Measurements from ENCODE around the gene SND1.

SND1 gene

DNA sequence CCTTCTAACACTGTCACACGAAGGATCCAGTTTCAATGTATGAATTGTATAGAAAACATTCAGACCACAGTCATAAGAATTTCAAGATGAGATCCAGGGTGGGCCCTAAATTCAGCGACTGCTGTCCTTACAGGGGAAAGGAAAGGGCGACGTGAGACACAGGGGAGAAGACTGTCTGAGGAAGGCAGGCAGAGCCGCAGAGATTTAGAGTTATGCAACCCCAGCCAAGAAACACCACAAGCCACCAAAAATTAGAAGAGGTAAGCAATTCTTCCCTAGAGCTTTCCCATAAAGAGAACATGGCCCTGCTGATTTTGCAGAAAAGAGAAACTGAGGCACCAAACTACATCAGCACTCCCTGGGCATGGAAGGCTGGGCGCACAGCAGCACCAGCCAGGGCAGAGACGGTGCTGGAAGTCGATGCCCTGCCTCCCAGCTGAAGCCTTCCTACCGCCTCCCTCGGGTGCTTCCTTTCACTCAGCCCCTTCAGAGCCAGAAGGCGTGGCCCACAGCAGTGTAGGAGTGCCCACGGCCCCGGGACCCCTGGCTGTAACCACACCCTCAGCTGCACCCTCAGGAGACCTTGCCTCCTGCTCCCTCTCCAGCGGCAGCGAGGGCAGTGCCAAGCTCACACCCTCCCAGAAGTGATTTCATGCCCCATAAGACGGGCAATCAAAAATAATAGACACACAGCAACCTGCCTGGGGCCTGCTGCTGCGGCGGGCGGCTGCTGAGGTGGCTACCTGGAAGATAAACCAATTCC is 460.2 kb downstream of the SND1 start:
- Histone ChIP-seq H3K9ac (ENCODE audit: low read length) (no peak overlapping the region), H3K4me3 (ENCODE audit: low read length) (no peak overlapping the region), H3K9me3 (ENCODE audit: control insufficient read depth, low read length) (no peaks in the 10 kb centered on the region), H3K27me3 (ENCODE audit: control insufficient read depth, insufficient read depth, low read length) (peaks cover 10% of the 10 kb centered on the region), H3K36me3 (ENCODE audit: control insufficient read depth, insufficient read depth, low read length) (no peaks in the 10 kb centered on the region), H3K4me1 (ENCODE audit: control insufficient read depth, insufficient read depth, low read length) (no peaks in the 10 kb centered on the region)

DNA sequence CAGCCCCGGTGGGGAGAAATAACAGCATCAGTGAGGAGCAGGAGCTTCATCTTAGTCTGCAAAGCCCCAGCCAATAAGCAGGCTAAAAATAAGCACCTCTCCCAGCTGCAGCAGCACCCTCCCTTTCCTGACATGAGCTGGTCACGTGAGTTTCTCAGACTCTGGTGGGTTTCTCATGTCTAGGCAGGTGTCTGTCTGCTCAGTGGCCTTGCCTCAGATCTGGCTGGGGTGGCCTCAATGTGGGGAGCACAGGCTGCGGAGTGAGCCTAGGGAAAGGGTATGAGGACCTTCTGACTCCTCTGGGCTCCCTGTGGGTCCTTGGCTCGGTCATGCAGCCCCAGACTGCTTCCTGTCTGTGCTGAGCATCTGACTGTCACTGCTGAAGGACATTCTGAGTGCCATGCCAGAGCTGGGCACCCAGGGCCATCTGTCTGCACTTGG is 460.8 kb downstream of the SND1 start:
- no peaks in the 10 kb centered on the region for H3K36me3 ChIP-seq (ENCODE audit: control insufficient read depth, insufficient read depth, low read length)
- no peak overlapping the region for H3K9ac ChIP-seq (ENCODE audit: low read length)
- peaks cover 10% of the 10 kb centered on the region for H3K27me3 ChIP-seq (ENCODE audit: control insufficient read depth, insufficient read depth, low read length)
- H3K9me3 ChIP-seq (ENCODE audit: control insufficient read depth, low read length) = no peaks in the 10 kb centered on the region
- H3K4me1 ChIP-seq (ENCODE audit: control insufficient read depth, insufficient read depth, low read length) = no peaks in the 10 kb centered on the region
- no peak overlapping the region for H3K4me3 ChIP-seq (ENCODE audit: low read length)

DNA sequence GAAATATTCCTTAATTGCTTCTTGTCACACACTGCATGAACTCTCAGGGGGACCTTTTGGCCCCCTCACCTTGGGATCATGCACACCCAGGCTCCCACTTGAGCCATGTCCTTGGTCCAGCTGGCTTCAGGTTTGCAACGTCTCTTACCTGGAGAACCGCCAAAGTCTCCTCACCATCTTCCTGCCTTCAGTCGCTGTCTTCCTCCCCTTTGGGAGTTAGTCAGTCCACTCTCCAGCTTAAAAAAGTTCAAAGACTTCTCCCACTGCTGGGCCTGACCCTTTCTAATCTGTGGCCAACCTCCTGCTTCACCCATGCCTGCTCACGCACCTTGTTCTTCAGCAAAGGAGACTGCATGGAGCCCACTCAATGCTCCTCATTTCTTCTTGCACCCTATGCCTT is 461.8 kb downstream of the SND1 start:
- Histone ChIP-seq H3K9ac (ENCODE audit: low read length) (no peak overlapping the region), H3K4me1 (ENCODE audit: control insufficient read depth, insufficient read depth, low read length) (no peaks in the 10 kb centered on the region), H3K27me3 (ENCODE audit: control insufficient read depth, insufficient read depth, low read length) (peaks cover 8% of the 10 kb centered on the region), H3K36me3 (ENCODE audit: control insufficient read depth, insufficient read depth, low read length) (no peaks in the 10 kb centered on the region), H3K9me3 (ENCODE audit: control insufficient read depth, low read length) (no peaks in the 10 kb centered on the region), H3K4me3 (ENCODE audit: low read length) (no peak overlapping the region)

DNA sequence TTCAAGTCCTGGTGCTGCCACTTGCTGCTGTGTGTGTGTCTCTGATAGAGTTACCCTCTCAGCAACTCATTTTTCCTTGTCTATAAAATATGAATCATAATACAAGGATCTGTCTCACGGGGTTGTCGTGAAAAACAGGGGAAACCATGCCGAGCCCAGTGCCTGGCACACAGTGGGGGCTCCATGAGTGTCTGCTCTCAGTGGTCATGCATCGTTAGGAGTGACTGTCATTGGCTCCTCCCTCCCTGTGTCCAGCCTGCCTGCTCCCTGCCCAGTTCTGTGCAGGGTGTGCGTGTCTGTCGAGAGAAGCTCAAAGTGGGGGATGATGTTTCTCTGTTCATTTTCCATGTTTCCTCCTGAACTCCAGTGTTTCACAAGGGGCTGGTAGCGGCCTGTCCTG is 462.8 kb downstream of the SND1 start:
- Histone ChIP-seq H3K36me3 (ENCODE audit: control insufficient read depth, insufficient read depth, low read length) (no peaks in the 10 kb centered on the region), H3K9ac (ENCODE audit: low read length) (no peak overlapping the region), H3K4me3 (ENCODE audit: low read length) (no peak overlapping the region), H3K4me1 (ENCODE audit: control insufficient read depth, insufficient read depth, low read length) (no peaks in the 10 kb centered on the region), H3K27me3 (ENCODE audit: control insufficient read depth, insufficient read depth, low read length) (peaks cover 8% of the 10 kb centered on the region), H3K9me3 (ENCODE audit: control insufficient read depth, low read length) (no peaks in the 10 kb centered on the region)

DNA sequence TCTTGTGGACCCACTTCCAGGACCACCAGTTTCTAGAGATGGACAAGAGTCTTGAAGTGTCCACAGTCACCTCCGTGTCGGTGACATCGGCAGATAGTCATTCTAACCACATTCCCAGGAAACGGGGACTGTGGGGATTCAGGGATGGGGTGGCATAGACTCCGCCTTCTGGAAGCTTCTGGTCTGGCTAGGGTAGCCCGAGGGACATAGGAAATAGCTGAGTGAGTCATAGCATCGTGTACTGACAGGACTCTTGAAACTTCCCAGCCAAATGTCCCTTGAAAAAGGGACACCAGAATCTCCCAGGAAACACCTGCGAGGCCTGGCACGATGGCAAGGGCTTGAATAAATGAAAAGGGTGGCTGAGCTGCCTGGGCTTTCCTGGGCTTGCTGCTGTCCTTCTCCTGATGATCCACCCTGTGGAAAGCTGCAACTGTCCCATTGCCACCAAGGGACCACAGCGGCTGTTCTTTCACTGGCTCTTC is 463.4 kb downstream of the SND1 start:
- Histone ChIP-seq H3K4me3 (ENCODE audit: low read length) (no peak overlapping the region), H3K36me3 (ENCODE audit: control insufficient read depth, insufficient read depth, low read length) (no peaks in the 10 kb centered on the region), H3K4me1 (ENCODE audit: control insufficient read depth, insufficient read depth, low read length) (no peaks in the 10 kb centered on the region), H3K9me3 (ENCODE audit: control insufficient read depth, low read length) (no peaks in the 10 kb centered on the region), H3K27me3 (ENCODE audit: control insufficient read depth, insufficient read depth, low read length) (peaks cover 8% of the 10 kb centered on the region), H3K9ac (ENCODE audit: low read length) (no peak overlapping the region)

DNA sequence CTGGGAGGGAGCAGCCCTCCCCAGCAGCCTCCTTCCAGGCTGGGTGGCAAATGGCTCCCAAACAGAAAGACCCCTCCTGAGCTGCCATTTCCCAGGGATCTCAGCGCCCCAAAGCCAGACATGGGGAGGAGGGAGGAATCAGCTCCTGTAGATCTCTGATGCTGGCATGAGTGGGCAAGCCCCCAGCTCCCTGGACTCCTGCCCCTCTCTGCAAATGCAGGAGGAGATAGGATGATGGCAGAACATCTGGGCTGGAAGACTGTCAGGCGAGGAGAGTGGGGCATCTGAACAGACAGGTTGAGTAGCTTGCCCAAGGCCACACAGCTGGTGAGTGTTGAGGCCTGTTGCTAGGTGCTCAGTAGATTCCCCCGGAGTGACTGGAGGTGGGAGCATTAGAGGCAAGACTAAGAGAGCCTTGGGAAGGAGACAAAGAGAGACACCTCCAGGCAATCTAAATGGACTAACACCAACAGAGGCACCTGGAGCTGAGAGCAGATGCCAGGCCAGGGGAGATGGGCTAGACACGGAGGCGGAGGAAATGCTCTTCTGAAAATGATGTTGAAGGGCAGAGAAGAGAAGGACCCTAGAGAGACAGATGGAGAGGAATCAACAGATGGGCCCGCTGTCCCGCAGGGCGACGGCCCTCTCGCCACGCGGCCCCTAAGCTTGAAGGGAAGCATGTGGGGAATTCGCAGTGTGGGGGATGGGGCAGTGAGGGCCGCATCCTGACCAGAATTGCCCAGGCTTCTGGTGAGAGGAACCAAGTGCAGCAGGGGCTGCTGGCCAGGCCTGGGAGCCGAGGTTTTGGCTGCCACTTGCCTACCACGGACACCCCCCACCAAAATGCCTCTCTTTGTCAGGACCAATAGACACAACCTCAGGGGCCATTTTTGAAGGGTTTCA is 464.1 kb downstream of the SND1 start:
- no peaks in the 10 kb centered on the region for H3K4me1 ChIP-seq (ENCODE audit: control insufficient read depth, insufficient read depth, low read length)
- H3K9ac ChIP-seq (ENCODE audit: low read length) = no peak overlapping the region

DNA sequence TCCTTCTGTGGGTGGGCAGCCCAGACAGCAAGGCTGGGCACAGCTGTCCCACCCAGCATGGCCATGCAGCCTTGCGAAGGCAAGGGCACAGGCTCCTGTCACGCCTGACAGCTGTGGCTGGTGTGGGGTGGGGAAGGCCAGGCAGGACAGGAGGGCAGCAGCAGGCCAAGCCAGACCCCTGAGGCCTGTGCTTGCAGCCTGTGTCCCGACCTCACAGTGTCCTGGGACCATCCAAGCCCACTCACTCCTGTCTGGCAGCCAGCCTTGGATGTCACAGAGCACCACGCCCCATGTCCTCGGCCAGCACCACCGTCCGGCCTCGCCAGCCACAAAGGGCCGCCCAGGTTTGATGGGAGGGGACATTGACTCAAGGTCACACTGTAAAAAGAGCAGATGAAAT is 464.7 kb downstream of the SND1 start:
- Histone ChIP-seq H3K4me1 (ENCODE audit: control insufficient read depth, insufficient read depth, low read length) (no peaks in the 10 kb centered on the region), H3K4me3 (ENCODE audit: low read length) (no peak overlapping the region), H3K36me3 (ENCODE audit: control insufficient read depth, insufficient read depth, low read length) (no peaks in the 10 kb centered on the region), H3K9me3 (ENCODE audit: control insufficient read depth, low read length) (no peaks in the 10 kb centered on the region), H3K9ac (ENCODE audit: low read length) (no peak overlapping the region), H3K27me3 (ENCODE audit: control insufficient read depth, insufficient read depth, low read length) (peaks cover 13% of the 10 kb centered on the region)

More for the DNA sequence above, 464.1 kb downstream of the SND1 start:
- Histone ChIP-seq H3K9me3 (ENCODE audit: control insufficient read depth, low read length) (no peaks in the 10 kb centered on the region), H3K27me3 (ENCODE audit: control insufficient read depth, insufficient read depth, low read length) (peaks cover 11% of the 10 kb centered on the region), H3K36me3 (ENCODE audit: control insufficient read depth, insufficient read depth, low read length) (no peaks in the 10 kb centered on the region), H3K4me3 (ENCODE audit: low read length) (no peak overlapping the region)

DNA sequence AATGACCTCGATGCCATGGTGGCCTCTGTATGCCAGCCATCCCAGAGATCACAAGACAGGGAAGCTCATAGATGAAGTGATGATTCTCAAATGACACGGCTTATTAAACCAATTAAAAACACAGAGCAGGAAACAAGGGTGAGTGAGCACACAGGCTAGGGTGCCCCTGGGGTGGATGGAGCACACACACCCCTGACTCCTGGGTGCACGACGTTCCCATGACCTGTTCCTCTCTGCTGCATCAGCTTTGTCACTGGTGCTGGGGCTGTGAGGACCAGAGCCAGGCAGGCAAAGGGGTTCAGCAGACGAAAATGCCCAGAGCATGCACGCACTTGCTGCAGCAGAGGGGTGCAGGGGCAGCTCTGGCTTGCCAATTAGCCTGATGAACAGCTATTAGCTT is 465.7 kb downstream of the SND1 start:
- no peak overlapping the region for H3K9ac ChIP-seq (ENCODE audit: low read length)
- H3K27me3 ChIP-seq (ENCODE audit: control insufficient read depth, insufficient read depth, low read length) = peaks cover 15% of the 10 kb centered on the region
- H3K4me3 ChIP-seq (ENCODE audit: low read length) = no peak overlapping the region
- H3K36me3 ChIP-seq (ENCODE audit: control insufficient read depth, insufficient read depth, low read length) = no peaks in the 10 kb centered on the region
- no peaks in the 10 kb centered on the region for H3K9me3 ChIP-seq (ENCODE audit: control insufficient read depth, low read length)
- H3K4me1 ChIP-seq (ENCODE audit: control insufficient read depth, insufficient read depth, low read length) = no peaks in the 10 kb centered on the region

DNA sequence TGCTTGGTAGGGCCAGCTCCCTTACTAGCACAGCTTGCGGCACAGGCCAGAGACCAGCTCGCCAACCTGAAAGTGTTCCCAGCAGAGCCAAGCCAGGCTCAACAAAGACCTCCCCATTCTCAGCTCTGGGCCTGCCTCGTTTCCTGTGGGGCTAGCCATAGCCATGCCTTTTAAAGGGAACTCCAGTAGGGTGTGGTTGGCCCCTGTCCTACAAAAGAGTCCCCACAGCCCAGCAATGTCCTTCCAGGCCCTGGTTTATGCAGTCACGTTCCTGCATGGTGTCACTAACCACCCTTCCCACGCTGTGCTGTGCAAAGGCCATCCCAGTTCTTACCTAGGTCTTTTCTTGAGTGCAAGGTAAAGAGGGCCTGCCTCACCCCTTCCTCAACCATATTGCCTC is 467.0 kb downstream of the SND1 start:
- Histone ChIP-seq H3K9ac (ENCODE audit: low read length) (no peak overlapping the region), H3K36me3 (ENCODE audit: control insufficient read depth, insufficient read depth, low read length) (no peaks in the 10 kb centered on the region), H3K9me3 (ENCODE audit: control insufficient read depth, low read length) (no peaks in the 10 kb centered on the region), H3K4me3 (ENCODE audit: low read length) (no peak overlapping the region), H3K27me3 (ENCODE audit: control insufficient read depth, insufficient read depth, low read length) (peaks cover 17% of the 10 kb centered on the region), H3K4me1 (ENCODE audit: control insufficient read depth, insufficient read depth, low read length) (no peaks in the 10 kb centered on the region)

DNA sequence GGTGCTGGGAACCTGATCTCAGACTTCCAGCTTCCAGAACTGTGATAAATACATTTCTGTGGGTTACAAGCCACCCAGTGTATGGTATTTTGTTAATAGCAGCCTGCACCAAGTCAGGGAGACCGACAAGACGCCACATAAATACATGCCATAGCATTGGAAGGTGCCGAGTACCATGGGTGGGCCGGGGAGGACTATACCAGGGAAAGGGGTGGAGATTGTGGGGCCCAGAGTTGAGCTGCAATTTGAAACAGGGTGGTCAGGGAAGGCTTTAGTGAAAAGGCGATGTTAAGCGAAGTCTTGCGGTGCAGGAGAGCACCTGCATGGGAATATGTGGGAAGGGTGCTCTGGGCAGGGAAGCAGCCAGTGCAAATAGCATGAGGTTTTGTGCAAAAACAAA is 468.1 kb downstream of the SND1 start:
- Histone ChIP-seq H3K4me3 (ENCODE audit: low read length) (no peak overlapping the region), H3K9ac (ENCODE audit: low read length) (no peak overlapping the region), H3K27me3 (ENCODE audit: control insufficient read depth, insufficient read depth, low read length) (peaks cover 16% of the 10 kb centered on the region), H3K36me3 (ENCODE audit: control insufficient read depth, insufficient read depth, low read length) (no peaks in the 10 kb centered on the region), H3K4me1 (ENCODE audit: control insufficient read depth, insufficient read depth, low read length) (no peaks in the 10 kb centered on the region), H3K9me3 (ENCODE audit: control insufficient read depth, low read length) (no peaks in the 10 kb centered on the region)

DNA sequence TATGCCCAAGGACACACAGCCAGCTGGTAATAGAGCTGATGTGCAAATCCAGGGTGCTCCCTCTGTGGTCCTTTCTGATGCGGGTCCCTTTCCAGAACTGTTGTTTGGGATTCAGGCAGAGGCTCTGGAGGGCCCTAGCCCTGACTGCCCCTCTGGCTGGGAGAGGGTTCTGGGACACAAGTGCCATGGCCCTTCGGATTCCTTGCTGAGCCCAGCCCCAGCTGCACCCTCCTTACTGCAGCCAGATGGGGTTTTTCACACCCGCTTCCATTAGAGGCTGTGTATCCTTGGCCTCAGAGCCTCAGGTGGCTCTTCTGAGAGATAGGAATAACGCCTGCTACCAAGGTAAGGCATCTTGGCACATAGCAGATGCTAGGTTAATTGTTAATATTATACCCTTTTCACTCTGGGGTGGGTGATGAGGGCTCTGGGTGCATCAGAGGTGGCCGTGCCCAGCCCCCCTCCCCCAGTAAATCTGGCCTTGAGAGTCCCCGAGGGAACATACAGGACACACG is 469.0 kb downstream of the SND1 start:
- H3K27me3 ChIP-seq (ENCODE audit: control insufficient read depth, insufficient read depth, low read length) = peaks cover 12% of the 10 kb centered on the region
- no peaks in the 10 kb centered on the region for H3K4me1 ChIP-seq (ENCODE audit: control insufficient read depth, insufficient read depth, low read length)
- no peaks in the 10 kb centered on the region for H3K9me3 ChIP-seq (ENCODE audit: control insufficient read depth, low read length)
- H3K4me3 ChIP-seq (ENCODE audit: low read length) = no peak overlapping the region
- H3K9ac ChIP-seq (ENCODE audit: low read length) = no peak overlapping the region
- H3K36me3 ChIP-seq (ENCODE audit: control insufficient read depth, insufficient read depth, low read length) = no peaks in the 10 kb centered on the region
